ENCODE measurements around the gene CALHM3. TPM values are rescaled to one million over a fixed set of nuclear protein-coding genes. Genes with fewer than 3 reads are reported as not detected.
"Not testable (repeated sequence)": the region's sequence is repeated elsewhere in the genome, so short reads cannot be mapped to it uniquely, and the experiment has no call there.

The CALHM3 gene, protein sequence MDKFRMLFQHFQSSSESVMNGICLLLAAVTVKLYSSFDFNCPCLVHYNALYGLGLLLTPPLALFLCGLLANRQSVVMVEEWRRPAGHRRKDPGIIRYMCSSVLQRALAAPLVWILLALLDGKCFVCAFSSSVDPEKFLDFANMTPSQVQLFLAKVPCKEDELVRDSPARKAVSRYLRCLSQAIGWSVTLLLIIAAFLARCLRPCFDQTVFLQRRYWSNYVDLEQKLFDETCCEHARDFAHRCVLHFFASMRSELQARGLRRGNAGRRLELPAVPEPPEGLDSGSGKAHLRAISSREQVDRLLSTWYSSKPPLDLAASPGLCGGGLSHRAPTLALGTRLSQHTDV
- total RNA-seq: not detected in 2 replicates

DNA sequence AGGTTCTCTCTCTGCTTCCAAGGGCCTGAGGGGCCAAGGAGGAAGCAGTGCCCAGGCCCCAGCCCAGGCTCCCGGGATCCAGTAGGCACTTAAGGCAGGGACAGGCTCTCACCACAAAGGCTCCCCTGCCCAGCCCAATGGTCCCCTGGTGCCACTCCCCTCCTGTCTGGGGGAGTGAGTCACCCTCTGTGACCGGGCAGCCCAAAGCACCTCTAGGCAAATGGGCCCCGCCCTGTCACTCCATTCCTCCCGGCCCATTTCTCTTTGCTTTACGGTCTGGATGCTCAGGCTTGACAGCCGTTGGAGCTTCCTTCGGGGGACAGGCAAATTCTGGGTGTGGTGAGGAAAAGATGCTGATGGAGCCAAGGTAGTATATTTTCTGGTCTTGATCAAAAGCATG is at the start of gene CALHM3:
CALHM3 (minus strand) TSS at position 106 of the 400 bp plus-strand sequence. CDS start 208 bp downstream, outside the sequence.
- H2AFZ ChIP-seq (ENCODE audit: low read length): no peak within 1 kb of the TSS
- no peak within 1 kb of the TSS for H3K4me2 ChIP-seq (ENCODE audit: insufficient read depth, low read length)

DNA sequence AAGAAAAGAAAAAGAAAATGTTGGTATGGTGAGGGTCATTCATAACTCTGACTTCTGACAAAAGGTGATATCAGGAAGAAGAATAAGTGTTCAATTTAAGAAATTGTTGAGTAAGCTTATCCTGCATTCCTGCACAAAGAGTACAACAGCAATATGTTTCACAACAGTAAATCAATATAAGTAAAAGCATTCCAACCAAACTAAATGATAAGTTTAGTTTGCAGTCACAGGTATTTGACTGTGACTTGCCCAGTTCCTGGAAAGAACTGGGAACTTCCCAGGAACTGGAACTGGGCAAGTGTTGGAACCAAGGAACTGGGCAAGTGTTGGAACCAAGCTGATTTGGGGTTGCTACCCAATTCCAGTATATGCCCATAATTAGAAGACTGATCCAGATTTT is 49.5 kb upstream of the CALHM3 start:
- no peak overlapping the region for H3K27ac ChIP-seq (ENCODE audit: low read depth, low read length)
- TF ChIP-seq, protein P1, sequence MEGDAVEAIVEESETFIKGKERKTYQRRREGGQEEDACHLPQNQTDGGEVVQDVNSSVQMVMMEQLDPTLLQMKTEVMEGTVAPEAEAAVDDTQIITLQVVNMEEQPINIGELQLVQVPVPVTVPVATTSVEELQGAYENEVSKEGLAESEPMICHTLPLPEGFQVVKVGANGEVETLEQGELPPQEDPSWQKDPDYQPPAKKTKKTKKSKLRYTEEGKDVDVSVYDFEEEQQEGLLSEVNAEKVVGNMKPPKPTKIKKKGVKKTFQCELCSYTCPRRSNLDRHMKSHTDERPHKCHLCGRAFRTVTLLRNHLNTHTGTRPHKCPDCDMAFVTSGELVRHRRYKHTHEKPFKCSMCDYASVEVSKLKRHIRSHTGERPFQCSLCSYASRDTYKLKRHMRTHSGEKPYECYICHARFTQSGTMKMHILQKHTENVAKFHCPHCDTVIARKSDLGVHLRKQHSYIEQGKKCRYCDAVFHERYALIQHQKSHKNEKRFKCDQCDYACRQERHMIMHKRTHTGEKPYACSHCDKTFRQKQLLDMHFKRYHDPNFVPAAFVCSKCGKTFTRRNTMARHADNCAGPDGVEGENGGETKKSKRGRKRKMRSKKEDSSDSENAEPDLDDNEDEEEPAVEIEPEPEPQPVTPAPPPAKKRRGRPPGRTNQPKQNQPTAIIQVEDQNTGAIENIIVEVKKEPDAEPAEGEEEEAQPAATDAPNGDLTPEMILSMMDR (IDR thresholded peaks at IDR 0.05; ENCODE audit: extremely low read depth, low read depth, low read length): no peak
- H3K4me3 ChIP-seq (ENCODE audit: insufficient read depth, low read length): no peak overlapping the region
- H3K79me2 ChIP-seq (ENCODE audit: insufficient read depth, low read length): no peaks in the 10 kb centered on the region
- no peaks in the 10 kb centered on the region for H3K9me3 ChIP-seq (ENCODE audit: low read depth, low read length)
- H3K36me3 ChIP-seq (ENCODE audit: insufficient read depth, low read length): no peaks in the 10 kb centered on the region
- H3K4me1 ChIP-seq (ENCODE audit: insufficient read depth, low read length): no peaks in the 10 kb centered on the region
- DNase-seq (ENCODE audit: insufficient read length, low spot score, missing footprints): no peak
- H3K27me3 ChIP-seq (ENCODE audit: insufficient read depth, low read length): peaks cover 24% of the 10 kb centered on the region
- H4K20me1 ChIP-seq (ENCODE audit: insufficient read depth, low read length): no peaks in the 10 kb centered on the region
- no peak overlapping the region for H2AFZ ChIP-seq (ENCODE audit: low read length)
- no peak overlapping the region for H3K4me2 ChIP-seq (ENCODE audit: insufficient read depth, low read length)

More for the DNA sequence above, at the start of gene CALHM3:
- H3K4me3 ChIP-seq (ENCODE audit: insufficient read depth, low read length): no peak within 1 kb of the TSS
- peak; percentile 61 for DNase-seq (ENCODE audit: insufficient read length, low spot score, missing footprints)
- H3K36me3 ChIP-seq (ENCODE audit: insufficient read depth, low read length): no peaks in the 10 kb centered on the region
- H3K79me2 ChIP-seq (ENCODE audit: insufficient read depth, low read length): no peaks in the 10 kb centered on the region
- TF ChIP-seq, protein P1 (IDR thresholded peaks at IDR 0.05; ENCODE audit: extremely low read depth, low read depth, low read length): no peak
- no peaks in the 10 kb centered on the region for H3K27me3 ChIP-seq (ENCODE audit: insufficient read depth, low read length)
- H3K27ac ChIP-seq (ENCODE audit: low read depth, low read length): no peak within 1 kb of the TSS
- no peaks in the 10 kb centered on the region for H4K20me1 ChIP-seq (ENCODE audit: insufficient read depth, low read length)
- H3K9me3 ChIP-seq (ENCODE audit: low read depth, low read length): no peaks in the 10 kb centered on the region
- peaks cover 6% of the 10 kb centered on the region for H3K4me1 ChIP-seq (ENCODE audit: insufficient read depth, low read length)

DNA sequence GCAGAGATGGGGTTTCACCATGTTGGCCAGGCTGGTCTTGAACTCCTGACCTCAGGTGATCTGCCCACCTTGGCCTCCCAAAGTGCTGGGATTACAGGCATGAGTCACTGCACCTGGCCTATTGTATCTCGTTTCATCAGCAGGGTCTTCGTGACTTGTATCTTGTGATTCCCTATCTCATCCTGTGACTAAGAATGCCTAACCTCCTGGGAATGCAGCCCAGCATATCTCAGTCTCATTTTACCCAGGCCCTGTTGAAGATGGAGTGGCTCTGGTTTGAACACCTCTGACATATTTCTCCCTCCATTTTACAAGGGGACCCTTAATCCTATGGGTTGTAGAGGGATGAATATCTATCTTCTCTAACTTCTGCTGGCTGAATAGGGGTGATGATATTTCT is 48.4 kb upstream of the CALHM3 start:
- H3K79me2 ChIP-seq (ENCODE audit: insufficient read depth, low read length); H3K27ac ChIP-seq (ENCODE audit: low read depth, low read length); H3K4me1 ChIP-seq (ENCODE audit: insufficient read depth, low read length); DNase-seq (ENCODE audit: insufficient read length, low spot score, missing footprints); H3K4me3 ChIP-seq (ENCODE audit: insufficient read depth, low read length); H3K4me2 ChIP-seq (ENCODE audit: insufficient read depth, low read length); H3K36me3 ChIP-seq (ENCODE audit: insufficient read depth, low read length); H3K9me3 ChIP-seq (ENCODE audit: low read depth, low read length); H4K20me1 ChIP-seq (ENCODE audit: insufficient read depth, low read length); H2AFZ ChIP-seq (ENCODE audit: low read length): not testable (repeated sequence)
- H3K27me3 ChIP-seq (ENCODE audit: insufficient read depth, low read length): peaks cover 28% of the 10 kb centered on the region

DNA sequence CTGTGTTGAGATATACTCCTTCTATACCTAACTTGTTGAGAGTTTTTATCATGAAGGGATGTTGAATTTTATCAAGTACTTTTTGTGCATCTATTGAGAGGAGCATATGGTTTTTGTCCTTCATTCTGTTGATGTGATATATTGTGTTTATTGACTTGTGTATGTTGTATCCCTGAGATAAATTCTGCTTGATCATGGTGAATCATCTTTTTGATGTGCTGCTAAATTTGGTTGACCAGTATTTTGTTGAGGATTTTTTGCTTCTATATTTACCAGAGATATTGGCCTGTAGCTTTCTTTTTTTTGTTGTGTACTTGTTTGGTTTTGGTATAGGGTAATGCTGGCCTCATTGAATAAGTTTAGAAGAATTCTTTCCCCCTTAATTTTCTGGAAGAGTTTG is 46.9 kb upstream of the CALHM3 start:
- Histone ChIP-seq H3K4me1 (ENCODE audit: insufficient read depth, low read length) (no peaks in the 10 kb centered on the region), H3K4me3 (ENCODE audit: insufficient read depth, low read length) (no peak overlapping the region), H4K20me1 (ENCODE audit: insufficient read depth, low read length) (no peaks in the 10 kb centered on the region), H3K9me3 (ENCODE audit: low read depth, low read length) (no peaks in the 10 kb centered on the region), H3K4me2 (ENCODE audit: insufficient read depth, low read length) (no peak overlapping the region), H3K36me3 (ENCODE audit: insufficient read depth, low read length) (no peaks in the 10 kb centered on the region), H3K27ac (ENCODE audit: low read depth, low read length) (no peak overlapping the region), H2AFZ (ENCODE audit: low read length) (no peak overlapping the region), H3K27me3 (ENCODE audit: insufficient read depth, low read length) (peaks cover 26% of the 10 kb centered on the region), H3K79me2 (ENCODE audit: insufficient read depth, low read length) (no peaks in the 10 kb centered on the region)
- TF ChIP-seq, protein P1 (IDR thresholded peaks at IDR 0.05; ENCODE audit: extremely low read depth, low read depth, low read length): no peak
- no peak for DNase-seq (ENCODE audit: insufficient read length, low spot score, missing footprints)
